HepG2 (cell line): ENCODE results near the gene FAM163B. TPM values are rescaled to one million over a fixed set of nuclear protein-coding genes. Genes with fewer than 3 reads are reported as not detected.

ENCODE experiments used
- ATRX ChIP-seq: sonication (generic); formaldehyde crosslinking; IDR thresholded peaks from 2 replicates; pipeline ENCODE4 v1.4.0; 2020; ENCODE audit warnings: missing genetic modification reagents, borderline replicate concordance
- CBFB ChIP-seq: sonication (generic); formaldehyde crosslinking; IDR thresholded peaks from 2 replicates; pipeline ENCODE4 v1.4.0; 2020; ENCODE audit warnings: missing genetic modification reagents
- ELK4 ChIP-seq: sonication (generic); formaldehyde crosslinking; IDR thresholded peaks from 2 replicates; pipeline ENCODE4 v1.9.0; 2021; ENCODE audit warnings: missing genetic modification reagents, borderline replicate concordance
- FIP1L1 ChIP-seq: fragments of 200-400 bp; formaldehyde crosslinking; IDR thresholded peaks from 2 replicates; pipeline ENCODE4 v1.6.1; 2018; ENCODE audit warnings: low read depth, mild to moderate bottlenecking, low read length, moderate library complexity, borderline replicate concordance; ENCODE audit not compliant: insufficient read depth
- FOXO1 ChIP-seq: sonication (generic); formaldehyde crosslinking; IDR thresholded peaks from 2 replicates; pipeline ENCODE4 v1.4.0; 2020; ENCODE audit warnings: missing genetic modification reagents
- IRX3 ChIP-seq: sonication (generic); formaldehyde crosslinking; IDR thresholded peaks from 2 replicates; pipeline ENCODE4 v1.8.1; 2023; ENCODE audit warnings: mild to moderate bottlenecking, low read depth, missing genetic modification reagents, borderline replicate concordance
- NBN ChIP-seq: fragments of 450-650 bp; conservative IDR thresholded peaks from 2 replicates; pipeline ENCODE4 v1.6.1; 2017
- PBX2 ChIP-seq: IDR thresholded peaks from 2 replicates; pipeline ENCODE4 v1.6.1; 2016; ENCODE audit warnings: control low read depth
- PCBP1 ChIP-seq: fragments of 200-400 bp; formaldehyde crosslinking; IDR thresholded peaks from 2 replicates; pipeline ENCODE4 v1.6.1; 2017; ENCODE audit warnings: mild to moderate bottlenecking, low read depth, low read length, borderline replicate concordance
- PHF21A ChIP-seq: sonication (generic); formaldehyde crosslinking; IDR thresholded peaks from 2 replicates; pipeline ENCODE4 v1.5.0; 2020; ENCODE audit warnings: mild to moderate bottlenecking, missing genetic modification reagents
- RERE ChIP-seq: IDR thresholded peaks from 2 replicates; pipeline ENCODE4 v1.6.1; 2016; ENCODE audit warnings: low read depth, missing genetic modification reagents, missing compliant biosample characterization
- SMYD3 ChIP-seq: sonication (generic); formaldehyde crosslinking; IDR thresholded peaks from 2 replicates; pipeline ENCODE4 v1.8.1; 2023; ENCODE audit warnings: mild to moderate bottlenecking, missing genetic modification reagents
- SOX13 ChIP-seq, 3 experiments: fragments of 450-650 bp in 1 of 3; sonication (generic) in 1 of 3; formaldehyde crosslinking in 1 of 3; IDR thresholded peaks in 2 of 3; conservative IDR thresholded peaks in 1 of 3; 2 replicates each; pipeline versions ENCODE4 v1.5.0 to v1.6.1; 2016 to 2020; ENCODE audit warnings: antibody characterized with exemption in 1 of 3, mild to moderate bottlenecking in 1 of 3, missing compliant biosample characterization in 1 of 3, missing genetic modification reagents in 1 of 3, moderate library complexity in 1 of 3
- TEAD2 ChIP-seq: sonication (generic); formaldehyde crosslinking; IDR thresholded peaks from 2 replicates; pipeline ENCODE4 v1.9.0; 2021; ENCODE audit warnings: missing genetic modification reagents
- TEAD3 ChIP-seq: optimal IDR thresholded peaks from 2 replicates; pipeline ENCODE3; 2016; ENCODE audit warnings: borderline replicate concordance
- THYN1 ChIP-seq: sonication (generic); formaldehyde crosslinking; IDR thresholded peaks from 2 replicates; pipeline ENCODE4 v1.8.1; 2023; ENCODE audit warnings: low read depth, mild to moderate bottlenecking, moderate library complexity, missing genetic modification reagents, borderline replicate concordance
- XBP1 ChIP-seq: sonication (generic); formaldehyde crosslinking; IDR thresholded peaks from 2 replicates; pipeline ENCODE4 v1.5.0; 2020; ENCODE audit warnings: missing genetic modification reagents
- ZMYM4 ChIP-seq: sonication (generic); formaldehyde crosslinking; IDR thresholded peaks from 2 replicates; pipeline ENCODE4 v1.8.1; 2023; ENCODE audit warnings: mild to moderate bottlenecking, missing genetic modification reagents
- ZNF432 ChIP-seq: sonication (generic); formaldehyde crosslinking; IDR thresholded peaks from 2 replicates; pipeline ENCODE4 v1.5.0; 2020; ENCODE audit warnings: missing genetic modification reagents, mild to moderate bottlenecking, borderline replicate concordance
- ZNF543 ChIP-seq: sonication (generic); formaldehyde crosslinking; IDR thresholded peaks from 2 replicates; pipeline ENCODE4 v1.4.0; 2020; ENCODE audit warnings: mild to moderate bottlenecking, missing genetic modification reagents
- ZNF747 ChIP-seq: sonication (generic); formaldehyde crosslinking; IDR thresholded peaks from 2 replicates; pipeline ENCODE4 v1.8.1; 2023; ENCODE audit warnings: missing genetic modification reagents, mild to moderate bottlenecking, borderline replicate concordance
- polyA plus RNA-seq, 8 experiments: library from polyadenylated mRNA; depleted of rRNA in 3 of 8; stranded (reverse) in 7 of 8; unstranded in 1 of 8; fragments of >200 nt; fragmentation: Illumina TruSeq in 4 of 8; extraction: Trizol in 4 of 8; gene quantifications; 2 replicates each; pipeline versions ENCODE4 v1.2.1 to v1.2.3, GENCODE V29; 2011 to 2016; ENCODE audit warnings: low read depth in 4 of 8, missing spikeins in 1 of 8, mixed read lengths in 1 of 8; ENCODE audit not compliant: insufficient read depth in 1 of 8
- total RNA-seq, 5 experiments: library from RNA; depleted of rRNA; stranded (reverse); fragments of >200 nt; fragmentation: Illumina TruSeq; extraction: Trizol; gene quantifications; 2 replicates each; pipeline ENCODE4 v1.2.3, GENCODE V29; 2016; ENCODE audit warnings: low read depth in 1 of 5

FAM163B gene
- total and polyA plus RNA-seq, 2 of the 13 experiments (the other 11 are each of a cell fraction or from before 2014, with no cell fraction given), result not detected

- TF ChIP-seq CBFB (CRISPR knock-in tag) (no peak), THYN1 (CRISPR knock-in tag) (no peak), PHF21A (CRISPR knock-in tag) (no peak), ZNF747 (CRISPR knock-in tag) (no peak), ZNF432 (no peak), ZMYM4 (no peak), NBN (no peak), ZNF543 (CRISPR knock-in tag) (no peak), PCBP1 (no peak), PBX2 (CRISPR knock-in tag) (no peak), RERE (CRISPR knock-in tag) (no peak), TEAD2 (no peak), IRX3 (peak; percentile 48; the same call in 1 of the 2 replicates), FIP1L1 (no peak), SMYD3 (CRISPR knock-in tag) (no peak), FOXO1 (CRISPR knock-in tag) (no peak), ATRX (CRISPR knock-in tag) (no peak), TEAD3 (no peak), ELK4 (CRISPR knock-in tag) (no peak), SOX13 (IDR thresholded peaks at IDR 0.05) (no peak), SOX13 (CRISPR knock-in tag; conservative IDR thresholded peaks at IDR 0.05 in 1 of 2, IDR thresholded peaks at IDR 0.05 in 1 of 2) (no peak), XBP1 (CRISPR knock-in tag) (no peak)
These were observed at the start of gene FAM163B (continued) for GRCh38 chr9:133609311-133610098.
